MCF 10A (cell line): ENCODE measurements around the gene NAB1. TPM values are rescaled to one million over a fixed set of nuclear protein-coding genes. Genes with fewer than 3 reads are reported as not detected.
"Not testable (repeated sequence)": the region's sequence is repeated elsewhere in the genome, so short reads cannot be mapped to it uniquely, and the experiment has no call there.

Experiments used
- BruUV-seq: library from RNA; stranded (reverse); fragments of 400-500 nt; replicated peaks from 2 replicates; lab custom pipeline; 2021; lab: Mats Ljungman, UMichigan
- CTCF ChIA-PET: fragments of 300-600 bp; sonication (Branson Sonifier 250); formaldehyde crosslinking; extraction: SDS; loops from one replicate; lab custom pipeline; 2021; ENCODE audit warnings: antibody characterized with exemption, inconsistent platforms; lab: Yijun Ruan, JAX
- POLR2A ChIA-PET: fragments of 300-600, 350-650 bp; sonication (Branson Sonifier 250); formaldehyde crosslinking; extraction: SDS; loops from one replicate; lab custom pipeline; 2020; ENCODE audit warnings: antibody characterized with exemption, inconsistent platforms; lab: Yijun Ruan, JAX
- DNase-seq: peaks from one replicate; pipeline ENCODE4 v3.0.0-alpha.2; 2018; ENCODE audit not compliant: unreplicated experiment
- H3K27ac Mint-ChIP-seq: one replicate; pipeline ENCODE4 v1.8.0; 2022; ENCODE audit warnings: mild to moderate bottlenecking, low read depth, mixed read lengths; ENCODE audit not compliant: unreplicated experiment
- H3K27me3 Mint-ChIP-seq: one replicate; pipeline ENCODE4 v1.8.0; 2022; ENCODE audit warnings: mixed read lengths; ENCODE audit not compliant: insufficient read depth, unreplicated experiment
- H3K36me3 Mint-ChIP-seq: one replicate; pipeline ENCODE4 v1.8.0; 2022; ENCODE audit warnings: mild to moderate bottlenecking, moderate library complexity, mixed read lengths; ENCODE audit not compliant: insufficient read depth, unreplicated experiment
- H3K4me1 Mint-ChIP-seq: one replicate; pipeline ENCODE4 v1.8.0; 2022; ENCODE audit warnings: mixed read lengths; ENCODE audit not compliant: insufficient read depth, unreplicated experiment
- H3K4me3 Mint-ChIP-seq: one replicate; pipeline ENCODE4 v1.8.0; 2022; ENCODE audit warnings: mild to moderate bottlenecking, moderate library complexity, mixed read lengths; ENCODE audit not compliant: unreplicated experiment
- H3K9me3 Mint-ChIP-seq: one replicate; pipeline ENCODE4 v1.8.0; 2022; ENCODE audit warnings: mixed read lengths; ENCODE audit not compliant: unreplicated experiment
- intact Hi-C: fragments of 100-400 bp; cut with micrococcal nuclease; formaldehyde crosslinking; loops from 2 replicates; pipeline ENCODE4 v1.14.1; 2022
- total RNA-seq: library from RNA; stranded (reverse); gene quantifications from 2 replicates; pipeline ENCODE4 v1.2.3, GENCODE V29; 2022
- TF ChIP-seq, protein P1 (sequence below): fragments of 200-600 bp; IDR thresholded peaks from one replicate; pipeline ENCODE4 v1.8.0; 2022; ENCODE audit warnings: antibody characterized with exemption, mild to moderate bottlenecking; ENCODE audit not compliant: unreplicated experiment

NAB1 gene
- total RNA-seq, 1 experiment from 2014 or later: 48.5 TPM

DNA sequence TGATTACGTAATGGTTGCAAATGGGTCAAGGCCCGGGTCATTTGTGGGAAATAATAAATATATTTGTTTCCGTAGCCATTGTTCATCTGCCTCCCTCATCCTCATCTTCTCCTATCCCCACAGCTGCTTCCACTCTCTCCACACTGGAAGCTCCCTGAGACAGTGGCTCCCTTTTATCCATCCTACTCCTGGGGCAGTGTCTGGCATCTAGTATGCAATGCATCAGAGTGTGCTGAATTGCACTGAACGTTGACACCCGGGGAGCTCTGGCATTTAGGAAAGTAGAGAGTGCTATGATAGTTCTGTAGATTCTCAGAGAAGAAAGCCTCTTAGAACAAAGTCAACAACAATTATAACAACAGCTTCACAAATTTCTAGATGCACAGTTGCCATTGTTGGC is 45.5 kb upstream of the NAB1 start:
- H3K36me3 Mint-ChIP-seq: peaks cover 5% of the 10 kb centered on the region
- DNase-seq: no peak
- BruUV-seq: no TSS peak
- H3K4me1 Mint-ChIP-seq: peaks cover 70% of the 10 kb centered on the region
- H3K27me3 Mint-ChIP-seq: no peaks in the 10 kb centered on the region
- H3K9me3 Mint-ChIP-seq: no peaks in the 10 kb centered on the region
- intact Hi-C loops: no loop called here
- TF ChIP-seq, protein P1, sequence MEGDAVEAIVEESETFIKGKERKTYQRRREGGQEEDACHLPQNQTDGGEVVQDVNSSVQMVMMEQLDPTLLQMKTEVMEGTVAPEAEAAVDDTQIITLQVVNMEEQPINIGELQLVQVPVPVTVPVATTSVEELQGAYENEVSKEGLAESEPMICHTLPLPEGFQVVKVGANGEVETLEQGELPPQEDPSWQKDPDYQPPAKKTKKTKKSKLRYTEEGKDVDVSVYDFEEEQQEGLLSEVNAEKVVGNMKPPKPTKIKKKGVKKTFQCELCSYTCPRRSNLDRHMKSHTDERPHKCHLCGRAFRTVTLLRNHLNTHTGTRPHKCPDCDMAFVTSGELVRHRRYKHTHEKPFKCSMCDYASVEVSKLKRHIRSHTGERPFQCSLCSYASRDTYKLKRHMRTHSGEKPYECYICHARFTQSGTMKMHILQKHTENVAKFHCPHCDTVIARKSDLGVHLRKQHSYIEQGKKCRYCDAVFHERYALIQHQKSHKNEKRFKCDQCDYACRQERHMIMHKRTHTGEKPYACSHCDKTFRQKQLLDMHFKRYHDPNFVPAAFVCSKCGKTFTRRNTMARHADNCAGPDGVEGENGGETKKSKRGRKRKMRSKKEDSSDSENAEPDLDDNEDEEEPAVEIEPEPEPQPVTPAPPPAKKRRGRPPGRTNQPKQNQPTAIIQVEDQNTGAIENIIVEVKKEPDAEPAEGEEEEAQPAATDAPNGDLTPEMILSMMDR: no peak
- peak overlapping the region; percentile 81 for H3K27ac Mint-ChIP-seq
- peak overlapping the region; percentile 4 for H3K4me3 Mint-ChIP-seq
- ChIA-PET CTCF (interaction anchor here (0.5 to 1.1 kb wide), 2 partner anchors 55 to 562 kb away, joined by 3 read pairs; no protein-coding TSS in a partner anchor), POLR2A (interaction anchor here (0.7 to 10.3 kb wide), 16 partner anchors 10 to 1146 kb away, joined by 3 to 78 read pairs (median 5); partner anchors contain the start of genes NAB1 and NEMP2)

GRCh38 chr2:190607014-190607597 is 41.8 kb upstream of the NAB1 start:
- BruUV-seq: no TSS peak
- Mint-ChIP-seq H3K27ac (peak overlapping the region; percentile 81), H3K27me3 (no peaks in the 10 kb centered on the region), H3K36me3 (no peaks in the 10 kb centered on the region), H3K4me1 (peaks cover 63% of the 10 kb centered on the region), H3K4me3 (peak overlapping the region; percentile 56), H3K9me3 (no peaks in the 10 kb centered on the region)
- TF ChIP-seq, protein P1: no peak
- POLR2A ChIA-PET: interaction anchor here (0.6 to 10.3 kb wide), 22 partner anchors 8 to 276 kb away, joined by 3 to 78 read pairs (median 8); partner anchors contain the start of genes NAB1 and NEMP2
- peak; percentile 89 for DNase-seq
- intact Hi-C loops: loop anchor here (1.0 to 2.0 kb wide), 4 partner anchors 28 to 73 kb away; partner anchors contain the start of gene NEMP2
- CTCF ChIA-PET: interaction anchor here (0.6 to 1.2 kb wide), 3 partner anchors 33 to 1131 kb away, joined by 3 to 4 read pairs (median 4); no protein-coding TSS in a partner anchor

GRCh38 chr2:190607657-190608357 is 41.1 kb upstream of the NAB1 start:
- no peaks in the 10 kb centered on the region for H3K36me3 Mint-ChIP-seq
- TF ChIP-seq, protein P1: no peak
- intact Hi-C loops: loop anchor here (1.0 to 2.0 kb wide), 4 partner anchors 29 to 73 kb away; partner anchors contain the start of gene NEMP2
- peak overlapping the region; percentile 81 for H3K27ac Mint-ChIP-seq
- no peaks in the 10 kb centered on the region for H3K9me3 Mint-ChIP-seq
- no peaks in the 10 kb centered on the region for H3K27me3 Mint-ChIP-seq
- peak; percentile 80 for DNase-seq
- ChIA-PET POLR2A (interaction anchor here (0.9 to 10.3 kb wide), 26 partner anchors 9 to 382 kb away, joined by 3 to 78 read pairs (median 6); partner anchors contain the start of genes NAB1 and NEMP2), CTCF (no interaction called here)
- no TSS peak for BruUV-seq
- peaks cover 56% of the 10 kb centered on the region for H3K4me1 Mint-ChIP-seq
- H3K4me3 Mint-ChIP-seq: peak overlapping the region; percentile 56

GRCh38 chr2:190608863-190609262 is 40.0 kb upstream of the NAB1 start:
- BruUV-seq, H3K36me3 Mint-ChIP-seq, H3K9me3 Mint-ChIP-seq, H3K27me3 Mint-ChIP-seq, H3K4me3 Mint-ChIP-seq, intact Hi-C loops, DNase-seq: not testable (repeated sequence)
- CTCF ChIA-PET: interaction anchor here (0.7 to 1.2 kb wide), 2 partner anchors 30 to 44 kb away, joined by 3 read pairs; no protein-coding TSS in a partner anchor
- POLR2A ChIA-PET: interaction anchor here (0.8 to 10.3 kb wide), 19 partner anchors 10 to 381 kb away, joined by 3 to 78 read pairs (median 5); partner anchors contain the start of genes NAB1 and NEMP2
- peaks cover 47% of the 10 kb centered on the region for H3K4me1 Mint-ChIP-seq
- H3K27ac Mint-ChIP-seq: peak overlapping the region; percentile 81

- CTCF ChIA-PET: interaction anchor here (0.6 to 1.2 kb wide), 2 partner anchors 43 kb away, joined by 3 read pairs; no protein-coding TSS in a partner anchor
- H3K27ac Mint-ChIP-seq: peak overlapping the region; percentile 44
- not testable (repeated sequence) for H3K36me3 Mint-ChIP-seq
Observed at GRCh38 chr2:190609397-190609796, 39.5 kb upstream of the NAB1 start.

GRCh38 chr2:190610528-190610927 is 38.4 kb upstream of the NAB1 start:
- H3K4me3 Mint-ChIP-seq, H3K9me3 Mint-ChIP-seq, BruUV-seq, CTCF ChIA-PET, H3K36me3 Mint-ChIP-seq, DNase-seq, H3K27me3 Mint-ChIP-seq, intact Hi-C loops: not testable (repeated sequence)
- Mint-ChIP-seq H3K4me1 (peaks cover 33% of the 10 kb centered on the region), H3K27ac (peak overlapping the region; percentile 95)
- POLR2A ChIA-PET: interaction anchor here (1.3 to 10.3 kb wide), 5 partner anchors 27 to 38 kb away, joined by 3 to 78 read pairs (median 54); no protein-coding TSS in a partner anchor

More at GRCh38 chr2:190609397-190609796, 39.5 kb upstream of the NAB1 start:
- H3K9me3 Mint-ChIP-seq, BruUV-seq, H3K4me3 Mint-ChIP-seq, intact Hi-C loops, H3K27me3 Mint-ChIP-seq, DNase-seq: not testable (repeated sequence)
- POLR2A ChIA-PET: interaction anchor here (1.4 to 10.3 kb wide), 8 partner anchors 10 to 76 kb away, joined by 5 to 78 read pairs (median 16); partner anchors contain the start of gene NEMP2
- H3K4me1 Mint-ChIP-seq: peaks cover 42% of the 10 kb centered on the region
